GM18907 (cell line): ENCODE data around the gene NDUFB7.

ENCODE experiments used
- ATAC-seq: cut with Tn5 transposase; IDR thresholded peaks from one replicate; pipeline ENCODE4 v1.9.1; 2021; ENCODE audit warnings: mild to moderate bottlenecking, moderate library complexity; ENCODE audit not compliant: unreplicated experiment

The NDUFB7 gene

DNA sequence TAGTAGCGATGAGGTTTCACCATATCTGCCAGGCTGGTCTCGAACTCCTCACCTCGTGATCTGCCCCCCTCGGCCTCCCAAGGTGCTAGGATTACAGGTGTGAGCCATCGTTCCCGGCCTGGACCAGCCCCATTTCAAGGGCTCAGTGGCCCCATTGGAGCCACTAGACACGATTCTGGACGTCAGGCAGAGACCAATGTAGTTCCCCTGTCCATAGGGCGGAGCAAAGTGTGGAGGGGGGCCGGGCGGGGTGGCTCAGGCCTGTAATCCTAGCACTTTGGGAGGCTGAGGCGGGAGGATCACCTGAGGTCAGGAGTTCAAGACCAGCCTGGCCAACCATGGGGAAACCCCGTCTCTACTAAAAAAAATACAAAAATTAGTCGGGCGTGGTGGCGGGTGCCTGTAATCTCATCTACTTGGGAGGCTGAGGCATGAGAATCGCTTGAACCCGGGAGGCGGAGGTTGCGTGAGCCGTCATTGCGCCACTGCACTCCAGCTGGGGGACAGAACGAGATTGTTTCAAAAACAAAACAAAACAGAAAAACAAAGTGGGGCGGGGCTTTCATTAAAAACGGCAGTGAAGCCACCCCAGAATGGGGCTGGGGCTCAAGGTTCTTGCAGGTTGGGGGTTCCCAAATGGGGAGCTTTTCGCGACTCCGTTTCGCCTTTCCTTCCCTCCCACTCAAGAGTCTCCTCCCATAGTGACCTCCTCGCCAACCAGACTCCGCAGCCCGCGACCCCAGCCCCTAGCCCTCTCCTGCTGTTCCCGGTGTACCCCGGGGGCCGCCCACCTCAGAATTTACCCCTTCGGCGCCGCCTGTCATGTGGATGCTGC lies 43.2 kb downstream of the NDUFB7 start:
- no peak for ATAC-seq

DNA sequence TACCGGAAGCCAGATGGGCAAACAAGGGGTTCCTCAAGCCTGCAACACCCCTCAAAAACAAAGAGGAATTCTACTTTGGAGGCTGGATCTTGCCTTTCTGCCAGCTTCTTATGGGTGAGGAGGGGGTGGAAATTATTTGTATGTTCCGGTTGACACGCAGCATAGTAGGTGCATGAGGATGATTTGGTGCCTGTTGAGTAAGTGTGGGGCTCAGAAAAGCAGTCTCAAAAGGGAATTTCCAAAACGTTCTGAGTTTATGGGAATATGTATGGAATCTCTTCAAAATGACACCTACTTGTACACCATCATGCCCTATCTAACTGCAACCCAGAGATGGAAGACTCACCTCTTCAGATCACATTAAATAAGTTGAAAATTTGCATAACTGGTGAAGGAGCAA lies 45.4 kb downstream of the NDUFB7 start:
- no peak for ATAC-seq

DNA sequence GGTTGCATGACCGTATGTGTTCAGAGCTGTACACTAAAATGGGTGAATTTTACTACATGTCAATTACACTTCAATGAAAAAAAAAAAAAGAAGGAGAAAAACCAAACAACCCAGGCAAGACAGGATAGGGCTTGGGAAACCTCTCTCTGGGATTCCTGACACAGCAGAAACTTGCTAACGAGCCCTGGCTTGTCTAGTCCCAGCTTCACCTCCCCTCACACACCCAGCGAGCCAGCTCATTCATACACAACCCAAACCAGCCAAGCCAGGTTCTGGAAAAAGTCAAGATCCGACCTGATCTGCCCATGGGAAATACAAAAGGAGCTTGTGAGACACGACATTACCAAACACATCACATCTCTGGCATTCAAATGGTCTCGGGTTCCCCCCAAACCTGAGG lies 46.1 kb downstream of the NDUFB7 start:
- no peak for ATAC-seq

DNA sequence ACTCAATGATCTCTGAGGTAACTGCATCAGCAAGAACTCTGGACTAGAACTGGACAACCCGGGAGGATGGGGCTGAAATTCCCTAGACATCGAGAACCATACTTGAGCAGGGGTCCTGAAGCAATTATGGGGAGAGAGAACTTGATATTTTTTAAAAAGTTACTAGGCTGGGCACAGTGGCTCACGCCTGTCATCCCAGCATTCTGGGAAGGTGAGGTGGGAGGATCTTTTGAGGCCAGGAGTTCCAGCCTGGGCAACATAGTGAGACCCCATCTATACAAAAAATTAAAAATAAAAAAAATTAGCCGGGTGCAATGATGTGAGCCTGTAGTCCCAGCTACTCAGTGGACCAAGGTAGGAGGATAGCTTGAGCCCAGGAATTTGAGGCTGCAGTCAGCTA lies 51.3 kb downstream of the NDUFB7 start:
- no peak for ATAC-seq

DNA sequence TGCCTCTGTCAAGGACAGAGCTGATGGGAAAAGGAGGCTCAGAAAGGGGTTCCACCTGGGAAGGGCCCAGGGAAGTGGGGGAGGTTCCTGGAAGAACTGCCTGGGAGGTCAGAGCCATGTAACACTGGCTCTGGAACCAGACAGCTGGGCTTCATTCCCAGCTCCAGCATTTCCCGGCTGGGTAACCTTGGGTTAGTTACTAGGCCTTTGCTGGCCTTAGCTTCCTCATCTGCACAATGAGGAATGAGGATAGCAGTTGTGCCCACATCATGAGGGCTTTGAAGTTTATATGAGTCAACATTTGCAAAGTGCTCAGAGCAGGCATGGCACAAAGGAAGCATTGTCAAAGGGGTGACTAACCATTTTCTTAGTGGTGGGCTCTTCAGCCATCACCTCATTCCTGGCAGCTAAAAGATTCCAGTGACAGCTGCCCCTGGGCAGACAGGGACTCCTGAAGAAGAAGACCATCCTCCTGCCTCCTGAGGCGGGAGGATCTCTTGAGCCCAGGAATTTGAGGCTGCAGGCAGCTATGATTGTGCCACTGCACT lies 51.9 kb downstream of the NDUFB7 start:
- ATAC-seq = no peak

DNA sequence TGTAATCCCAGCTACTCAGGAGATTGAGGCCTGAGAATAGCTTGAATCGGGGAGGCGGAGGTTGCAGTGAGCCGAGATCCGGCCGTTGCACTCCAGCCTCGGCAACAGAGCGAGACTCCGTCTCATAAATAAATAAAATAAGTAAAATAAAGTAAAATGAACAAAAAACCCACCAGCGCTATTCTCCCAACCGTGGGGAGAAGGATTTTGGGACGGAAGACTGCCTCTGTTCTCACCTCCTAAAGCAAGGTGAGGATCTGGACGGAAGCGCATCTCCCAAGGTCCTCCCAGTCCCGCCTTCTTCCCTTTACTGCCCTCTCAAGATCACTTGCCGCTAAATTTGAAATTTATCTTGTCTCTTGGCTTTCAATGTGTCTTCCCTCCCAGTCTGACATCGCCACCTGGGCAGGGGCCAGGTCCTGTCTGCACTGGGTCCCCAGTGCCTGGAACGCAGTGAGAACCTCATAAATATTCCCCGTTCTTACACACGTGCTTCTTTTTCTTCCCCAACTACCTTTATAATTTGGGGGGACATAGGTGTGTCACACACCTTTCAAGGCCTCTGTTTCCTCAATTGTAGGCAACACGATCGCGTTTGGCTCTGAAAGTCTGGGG lies 52.5 kb downstream of the NDUFB7 start:
- ATAC-seq = no peak

DNA sequence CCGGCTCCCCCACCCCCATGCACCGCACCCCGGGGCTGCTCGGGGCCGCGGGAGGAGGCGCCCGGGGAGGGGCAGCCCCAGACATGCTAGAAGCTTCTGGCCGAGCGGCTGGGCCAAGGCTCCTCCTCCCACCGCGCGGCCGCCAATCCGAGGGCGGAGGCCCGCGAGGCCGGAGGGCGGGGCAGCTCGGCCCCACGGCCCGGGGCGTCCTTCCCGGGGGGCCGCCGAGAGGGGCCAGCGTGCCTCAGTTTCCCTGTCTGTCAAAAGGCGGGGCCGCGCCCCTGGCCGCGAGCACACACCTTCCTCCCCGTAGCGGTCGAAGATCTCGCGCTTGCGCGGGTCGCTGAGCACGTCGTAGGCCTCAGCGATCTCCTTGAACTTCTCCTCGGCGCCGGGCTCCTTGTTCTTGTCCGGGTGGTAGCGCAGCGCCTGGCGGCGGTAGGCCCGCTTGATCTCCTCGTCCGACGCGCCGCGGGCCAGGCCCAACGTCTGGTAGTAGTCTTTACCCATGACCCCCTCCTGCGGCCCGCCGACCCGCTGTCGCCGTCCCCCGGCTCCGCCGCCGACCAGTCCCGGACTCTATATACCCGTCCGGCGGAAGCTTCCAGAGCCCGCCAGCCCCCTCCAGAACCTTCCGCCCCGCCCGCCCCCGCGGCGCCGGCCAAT lies 53.9 kb downstream of the NDUFB7 start, which contains the start of gene DNAJB1:
Gene DNAJB1, minus strand, starts transcription at position 558 of the 666 bp plus-strand sequence. Its CDS starts 48 bp downstream, at position 510.
- peak; percentile 69 for ATAC-seq

DNA sequence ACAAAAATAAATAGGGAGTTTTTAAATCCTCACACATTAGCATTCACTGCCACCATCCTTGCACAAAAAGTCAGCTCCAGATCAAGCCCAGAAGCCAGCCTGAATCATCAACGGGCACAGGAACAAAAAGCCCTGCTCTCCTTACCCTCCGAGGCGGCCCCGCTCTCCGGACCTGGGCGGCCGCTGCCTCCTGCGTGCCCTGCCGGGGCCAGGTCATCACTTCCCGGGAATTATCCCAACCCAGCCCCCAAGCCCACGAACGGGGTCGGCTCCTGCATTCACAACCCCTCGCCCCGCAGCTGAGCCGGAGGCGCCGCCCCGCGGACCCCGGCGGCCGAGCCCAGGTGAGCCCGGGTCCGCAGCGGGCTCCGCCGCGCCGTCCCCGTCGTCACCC lies 54.4 kb downstream of the NDUFB7 start:
- ATAC-seq = no peak

DNA sequence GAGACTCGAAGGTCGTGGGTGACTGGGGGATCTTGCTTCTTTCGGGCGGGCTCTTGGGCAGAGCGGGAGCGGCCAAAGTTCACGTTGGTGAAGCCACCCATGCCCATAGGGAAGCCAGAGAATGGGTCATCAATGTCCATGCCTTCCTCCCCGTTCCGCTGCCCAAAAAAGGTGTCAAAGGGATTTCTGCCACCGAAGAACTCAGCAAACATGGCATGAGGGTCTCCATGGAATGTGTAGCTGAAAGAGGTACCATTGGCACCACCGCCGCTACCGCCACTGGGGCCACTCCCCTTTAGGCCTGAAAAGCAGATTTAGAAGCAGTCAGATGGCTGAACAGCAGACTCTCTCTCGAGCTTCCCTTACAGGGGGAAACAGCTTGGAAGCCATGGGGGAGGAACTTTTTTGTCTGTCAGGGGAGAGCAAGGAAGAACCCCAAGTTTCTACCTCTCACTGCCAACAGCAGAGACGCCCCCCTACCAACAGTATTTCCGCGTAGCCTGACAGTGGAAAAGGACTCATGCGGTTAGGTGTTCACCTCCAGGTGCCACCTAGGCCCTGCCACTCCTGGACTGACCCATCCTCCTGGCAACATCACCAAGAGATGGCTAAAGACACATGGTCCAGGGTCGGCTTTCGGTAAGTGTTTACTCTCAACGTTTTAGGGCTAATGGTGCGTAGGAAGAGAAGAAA lies 55.0 kb downstream of the NDUFB7 start:
- no peak for ATAC-seq
